Heart right ventricle (tissue), 16 donors: ENCODE results near the gene CAMKMT. TPM values are rescaled to one million over a fixed set of nuclear protein-coding genes. Genes with fewer than 3 reads are reported as not detected.

ENCODE experiments used
- ATAC-seq, 8 donors: fragments of 200-7000 bp; cut with Tn5 transposase; one replicate each; pipeline ENCODE4 v1.9.1; 2020; ENCODE audit warnings: mild to moderate bottlenecking in 8 of 8, moderate library complexity in 8 of 8, moderate number of reproducible peaks in 1 of 8
- DNase-seq, 2 donors: peaks; one replicate each; pipeline ENCODE4 v3.0.0-alpha.2; 2020
- H3K27ac ChIP-seq, 10 donors: fragments of 200-600 bp; sonication (generic) in 2 of 10; one replicate each; pipeline versions ENCODE4 v1.5.0 to v1.8.0; 2020 to 2022; ENCODE audit warnings: mild to moderate bottlenecking in 3 of 10
- H3K27me3 ChIP-seq, 7 donors: fragments of 200-600 bp; one replicate each; pipeline ENCODE4 v1.8.0; 2021 to 2022; ENCODE audit warnings: mild to moderate bottlenecking in 2 of 7
- H3K36me3 ChIP-seq, 9 donors: fragments of 200-600 bp; sonication (generic) in 1 of 9; one replicate each; pipeline versions ENCODE4 v1.5.0 to v1.8.0; 2020 to 2022; ENCODE audit warnings: mild to moderate bottlenecking in 2 of 9
- H3K4me1 ChIP-seq, 9 donors: fragments of 200-600 bp; sonication (generic) in 1 of 9; one replicate each; pipeline versions ENCODE4 v1.5.0 to v1.8.0; 2020 to 2022; ENCODE audit warnings: mild to moderate bottlenecking in 4 of 9
- H3K4me3 ChIP-seq, 10 donors: fragments of 200-600 bp; sonication (generic) in 2 of 10; one replicate each; pipeline versions ENCODE4 v1.5.0 to v1.8.0; 2020 to 2022; ENCODE audit warnings: mild to moderate bottlenecking in 7 of 10, moderate library complexity in 2 of 10
- H3K9me3 ChIP-seq, 11 donors: fragments of 200-600 bp in 10 of 11; sonication (generic) in 2 of 11; one replicate each; pipeline versions ENCODE4 v1.5.0 to v1.8.0; 2013 to 2022; ENCODE audit warnings: mild to moderate bottlenecking in 2 of 11, control low read depth in 1 of 11, moderate library complexity in 1 of 11
- CTCF ChIP-seq, 9 donors: fragments of 200-600 bp; sonication (generic) in 2 of 9; IDR thresholded peaks; one replicate each; pipeline versions ENCODE4 v1.5.0 to v1.8.0; 2021 to 2022; ENCODE audit warnings: antibody characterized with exemption in 9 of 9, mild to moderate bottlenecking in 5 of 9, moderate library complexity in 1 of 9
- WGBS, 2 donors: extraction: QIAGEN DNeasy Blood & Tissue Kit; methylation state at CpG; one replicate each; pipeline ENCODE4 v1.1.7; 2013; ENCODE audit warnings: inconsistent platforms in 1 of 2; 5-methylcytosine and 5-hydroxymethylcytosine counted together
- intact Hi-C, 10 donors: fragments of 100-400 bp; cut with DNase I; formaldehyde crosslinking; loops; one replicate each; pipeline versions ENCODE4 v1.11.1 to v1.14.2; 2022
- polyA plus RNA-seq, 2 donors: library from polyadenylated mRNA; stranded (reverse); fragments of 200-250 nt; gene quantifications; one replicate each; pipeline ENCODE4 v1.2.3, GENCODE V29; 2013
- total RNA-seq, 10 donors: library from RNA; stranded (reverse); fragmentation: NEBNext Ultra II Directional in 3 of 10; extraction: Animal tissue kit (Norgen Biotek cat#: 25700) in 3 of 10; gene quantifications; one replicate each; pipeline versions ENCODE4 v1.2.1 to v1.2.4, GENCODE V29; 2021 to 2023
- donor health status: Arrhythmogenic right ventricular cardiomyopathy.
- donor health status: ischemic (EF 13 %, LVEDD 7.1; RV severe dilation, severe dysfunction).
- donor health status: healthy with polysubstance abuse.
- donor health status: DM: no; HTN: yes; CAD: no.
- donor health status: DM: no; HTN: no; CAD: no.
- donor health status: ischemic (EF 25% LVEDD 6.9; RV normal size, moderate dysfunction).
- donor health status: ischemic (EF 25% LVEDD 5.7; RV mildly dilated, moderate dysfunction).
- donor health status: healthy.
- donor health status: DM: yes; HTN: yes; CAD: no.
- donor health status: Ischemic cardiomyopathy.
- donor health status: ischemic (EF 35%, LVEDD 5.7; RV mildly dilated, moderate dysfunction).
- donor health status: nonischemic (EF 11% LVEDD 7.7; RV severe dilation, severe dysfunction).
- donor health status: DM: yes; HTN: yes; CAD: no.
- donor health status: PGD.
- donor health status: ischemic (EF 29% LVEDD 5.4; RV normal size, mild dysfunction).
- donor health status: nonischemic (EF 23%, LVEDD 6.1; RV moderate dilation, normal function).

The CAMKMT gene
- total and polyA plus RNA-seq, 12 donors, result 4.1 to 6.4 (median 4.8) TPM

- Histone ChIP-seq H3K36me3 (no peaks in the 10 kb centered on the region), H3K27ac (no peak overlapping the region), H3K4me3 (no peak overlapping the region), H3K9me3 (peaks cover 0 to 2% (median 0%) of the 10 kb centered on the region in 11 donors), H3K4me1 (peaks cover 0 to 17% (median 6%) of the 10 kb centered on the region in 9 donors), H3K27me3 (no peaks in the 10 kb centered on the region)
- no peak for TF ChIP-seq CTCF (IDR thresholded peaks at IDR 0.05)
- 97% methylated on average over 10 of the region's 10 CpGs for WGBS, 2 donors
- ATAC-seq (no peak), DNase-seq (no peak)
- intact Hi-C loops, result loop anchor here in 2 of 10 donors (10.0 kb wide), 2 partner anchors 151 to 221 kb away; no protein-coding TSS in a partner anchor
Observed at GRCh38 chr2:44705876-44706480, 344.2 kb downstream of the CAMKMT start.

DNA sequence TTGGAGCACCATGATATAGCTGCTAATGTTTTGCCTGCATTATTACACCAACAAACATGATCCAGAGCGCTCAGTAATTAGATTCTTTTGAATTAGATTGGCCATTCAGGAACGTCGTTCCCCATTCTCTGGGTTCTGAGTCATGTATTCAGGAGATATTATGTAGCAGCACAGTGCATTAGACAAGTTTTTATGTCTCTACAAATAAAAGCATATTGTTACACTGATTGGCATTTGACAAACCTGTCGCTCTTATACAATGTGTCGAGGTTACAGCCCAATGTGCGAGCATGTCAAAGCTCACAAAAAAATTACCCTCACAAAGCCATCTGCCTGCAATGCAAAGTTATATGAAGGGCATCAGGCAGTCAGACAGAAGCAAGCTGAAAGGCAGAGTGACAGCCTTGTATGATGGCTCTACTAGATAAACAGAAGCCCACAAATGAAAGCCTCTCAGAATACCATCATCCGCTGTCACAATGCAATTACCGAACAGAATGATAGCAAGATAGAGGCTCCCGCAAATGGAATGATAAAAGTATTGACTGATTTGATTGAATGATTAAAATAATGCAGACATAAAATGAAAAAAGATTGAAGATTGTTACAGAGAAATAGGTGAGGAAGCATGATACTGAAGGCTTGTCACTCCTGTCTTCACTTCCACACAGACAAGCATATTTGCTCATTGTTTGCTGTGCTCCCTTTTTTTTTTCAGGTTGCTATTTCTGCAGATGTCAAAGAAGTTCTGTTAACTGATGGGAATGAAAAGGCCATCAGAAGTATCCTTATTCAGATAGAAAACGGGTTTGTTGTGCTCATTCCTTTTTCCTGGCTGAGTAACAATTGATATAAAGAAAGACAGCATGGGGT is 345.2 kb downstream of the CAMKMT start:
- no peak for TF ChIP-seq CTCF (IDR thresholded peaks at IDR 0.05)
- 90% methylated on average over 10 of the region's 10 CpGs for WGBS, 2 donors
- H3K9me3 ChIP-seq, result no peaks in the 10 kb centered on the region
- no peak for ATAC-seq
- intact Hi-C loops, result loop anchor here in 2 of 10 donors (10.0 kb wide), 2 partner anchors 152 to 222 kb away; no protein-coding TSS in a partner anchor
- DNase-seq, result no peak
- H3K4me3 ChIP-seq, result no peak overlapping the region
- no peaks in the 10 kb centered on the region for H3K36me3 ChIP-seq
- peaks cover 0 to 17% (median 6%) of the 10 kb centered on the region in 9 donors for H3K4me1 ChIP-seq
- H3K27ac ChIP-seq, result no peak overlapping the region
- no peaks in the 10 kb centered on the region for H3K27me3 ChIP-seq

- no peaks in the 10 kb centered on the region for H3K9me3 ChIP-seq
- H3K36me3 ChIP-seq, result no peaks in the 10 kb centered on the region
- peak overlapping the region in 1 of 10 donors; percentile 3 for H3K4me3 ChIP-seq
- WGBS, 2 donors, result 38 to 53% methylated on average over 4 of the region's 4 CpGs
- H3K27me3 ChIP-seq, result no peaks in the 10 kb centered on the region
- intact Hi-C loops, result loop anchor here in 2 of 10 donors (10.0 kb wide), 2 partner anchors 153 to 223 kb away; no protein-coding TSS in a partner anchor
- no peak for DNase-seq
- H3K27ac ChIP-seq, result no peak overlapping the region
- TF ChIP-seq CTCF (IDR thresholded peaks at IDR 0.05), result no peak
- H3K4me1 ChIP-seq, result peaks cover 0 to 17% (median 7%) of the 10 kb centered on the region in 9 donors
- ATAC-seq, result peak in 4 of 8 donors; percentile 56 to 77 (median 73)
Observed at GRCh38 chr2:44707945-44708660, 346.4 kb downstream of the CAMKMT start.

GRCh38 chr2:44708661-44709000 is 346.9 kb downstream of the CAMKMT start:
- no peaks in the 10 kb centered on the region for H3K9me3 ChIP-seq
- no peak for ATAC-seq
- DNase-seq, result no peak
- H3K4me3 ChIP-seq, result peak overlapping the region in 1 of 10 donors; percentile 3
- H3K27me3 ChIP-seq, result no peaks in the 10 kb centered on the region
- H3K4me1 ChIP-seq, result peaks cover 0 to 17% (median 7%) of the 10 kb centered on the region in 9 donors
- H3K27ac ChIP-seq, result peak overlapping the region in 2 of 10 donors; percentile 2 to 28
- intact Hi-C loops, result loop anchor here in 2 of 10 donors (10.0 kb wide), 2 partner anchors 154 to 224 kb away; no protein-coding TSS in a partner anchor
- 47 to 73% methylated on average over 3 of the region's 3 CpGs for WGBS, 2 donors
- H3K36me3 ChIP-seq, result no peaks in the 10 kb centered on the region
- no peak for TF ChIP-seq CTCF (IDR thresholded peaks at IDR 0.05)
